ENCODE measurements around the gene EVA1C. TPM values are rescaled to one million over a fixed set of nuclear protein-coding genes. Genes with fewer than 3 reads are reported as not detected.
A peak's percentile ranks its signal among the peaks of the same experiment; 100 is the strongest.

Gene EVA1C
- total and polyA plus RNA-seq, 2 experiments from 2014 or later = 4.6 to 6.9 TPM

DNA sequence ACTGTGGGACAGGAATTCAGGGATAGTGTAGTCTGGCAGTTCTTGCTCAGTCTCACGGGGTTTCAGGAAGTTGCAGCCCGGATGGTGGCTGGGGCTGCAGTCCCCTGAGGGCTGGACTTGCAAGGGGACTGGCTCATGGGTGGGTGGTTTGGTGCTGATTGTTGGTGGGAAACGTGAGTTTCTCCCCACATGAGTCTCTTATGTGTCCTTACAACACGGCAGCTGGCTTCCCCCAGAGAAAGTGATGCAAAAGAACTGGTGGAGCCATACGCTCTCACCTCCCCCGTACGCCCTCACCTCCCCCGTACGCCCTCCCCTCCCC lies 64.9 kb downstream of the EVA1C start:
- TF ChIP-seq JUNB (IDR thresholded peaks at IDR 0.05; ENCODE audit: unreplicated experiment) (no peak), ZNF114 (CRISPR knock-in tag; IDR thresholded peaks at IDR 0.05) (no peak)
- peaks cover 22% of the 10 kb centered on the region for H3K4me1 Mint-ChIP-seq
- no peak for ATAC-seq
- peaks cover 5% of the 10 kb centered on the region for H3K27me3 Mint-ChIP-seq (ENCODE audit: insufficient read depth, low read depth, poor library complexity)
- Histone ChIP-seq H3K4me1 (ENCODE audit: insufficient read depth) (peaks cover 16% of the 10 kb centered on the region), H3K79me2 (replicated peaks; ENCODE audit: insufficient read depth) (no peaks in the 10 kb centered on the region), H4K20me1 (replicated peaks; ENCODE audit: insufficient read depth) (no peaks in the 10 kb centered on the region), H3K36me3 (ENCODE audit: insufficient read depth) (no peaks in the 10 kb centered on the region), H2AFZ (no peak overlapping the region), H3K27me3 (ENCODE audit: insufficient read depth) (no peaks in the 10 kb centered on the region), H3K9me2 (ENCODE audit: insufficient read depth) (no peaks in the 10 kb centered on the region; the same call in 1 of the 2 replicates), H3K4me2 (peak overlapping the region; percentile 35; the same call in 1 of the 2 replicates), H3F3A (replicated peaks; ENCODE audit: low read depth) (no peaks in the 10 kb centered on the region), H3K27ac (ENCODE audit: low read depth) (0 out of 2 replicates have a peak overlapping the region, but pooled peaks have one; percentile 59), H3K4me3 (no peak overlapping the region)
- no peak overlapping the region for H3K4me3 Mint-ChIP-seq
- DNase-seq (ENCODE audit: low spot score) = no peak
- H3K36me3 Mint-ChIP-seq (ENCODE audit: low read depth) = no peaks in the 10 kb centered on the region
- peak overlapping the region; percentile 12; the same call in 1 of the 2 replicates for H3K27ac Mint-ChIP-seq
- no peaks in the 10 kb centered on the region; the same call in 2 of the 3 replicates for H3K9me3 Mint-ChIP-seq

DNA sequence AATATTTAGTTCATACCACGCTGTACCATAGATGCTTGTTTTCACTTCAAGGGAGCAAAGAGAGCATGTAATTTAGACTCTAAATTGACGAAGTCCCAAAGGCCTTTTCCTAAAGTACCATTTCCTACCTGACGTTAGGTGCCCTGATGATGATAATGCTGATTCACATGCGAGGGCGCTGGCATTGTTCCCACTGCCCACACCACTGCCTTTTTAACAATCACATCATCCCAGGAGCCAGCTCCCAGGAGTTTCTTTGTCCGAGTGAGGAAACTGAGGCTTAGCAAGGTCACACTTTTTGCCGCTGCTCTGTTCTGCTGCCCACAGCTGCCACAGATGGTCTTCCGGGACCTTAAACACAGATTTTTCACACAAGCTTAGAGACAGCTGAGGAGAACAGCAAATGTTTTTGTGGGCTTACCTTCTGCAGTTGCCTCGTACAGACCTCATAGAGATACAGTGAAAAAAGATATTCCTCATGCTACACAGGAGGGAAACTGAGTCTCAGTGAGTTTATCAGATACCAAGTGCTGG lies 69.4 kb downstream of the EVA1C start:
- H3K36me3 ChIP-seq (ENCODE audit: insufficient read depth) = no peaks in the 10 kb centered on the region
- no peak for DNase-seq (ENCODE audit: low spot score)
- H3K27ac ChIP-seq (ENCODE audit: low read depth) = no peak overlapping the region
- H2AFZ ChIP-seq = peak overlapping the region; percentile 56; the same call in 1 of the 2 replicates
- no peaks in the 10 kb centered on the region for H4K20me1 ChIP-seq (replicated peaks; ENCODE audit: insufficient read depth)
- H3K4me3 ChIP-seq = no peak overlapping the region
- H3K27me3 ChIP-seq (ENCODE audit: insufficient read depth) = no peaks in the 10 kb centered on the region
- no peak for TF ChIP-seq STAT1 (IDR thresholded peaks at IDR 0.05; ENCODE audit: unreplicated experiment)
- TF ChIP-seq JUNB (IDR thresholded peaks at IDR 0.05; ENCODE audit: unreplicated experiment) = no peak
- TF ChIP-seq CREB1 (CRISPR knock-in tag; IDR thresholded peaks at IDR 0.05; ENCODE audit: low read depth) = no peak
- peaks cover 9% of the 10 kb centered on the region for H3K4me1 ChIP-seq (ENCODE audit: insufficient read depth)
- no peak overlapping the region for H3K4me2 ChIP-seq
- H3F3A ChIP-seq (replicated peaks; ENCODE audit: low read depth) = no peaks in the 10 kb centered on the region
- Mint-ChIP-seq H3K4me3 (no peak overlapping the region), H3K27ac (no peak overlapping the region), H3K4me1 (peaks cover 26% of the 10 kb centered on the region), H3K9me3 (no peaks in the 10 kb centered on the region), H3K36me3 (ENCODE audit: low read depth) (no peaks in the 10 kb centered on the region), H3K27me3 (ENCODE audit: insufficient read depth, low read depth, poor library complexity) (peaks cover 4% of the 10 kb centered on the region)
- no peaks in the 10 kb centered on the region; the same call in 1 of the 2 replicates for H3K9me2 ChIP-seq (ENCODE audit: insufficient read depth)
- peak; percentile 68 for ATAC-seq
- no peaks in the 10 kb centered on the region for H3K79me2 ChIP-seq (replicated peaks; ENCODE audit: insufficient read depth)

DNA sequence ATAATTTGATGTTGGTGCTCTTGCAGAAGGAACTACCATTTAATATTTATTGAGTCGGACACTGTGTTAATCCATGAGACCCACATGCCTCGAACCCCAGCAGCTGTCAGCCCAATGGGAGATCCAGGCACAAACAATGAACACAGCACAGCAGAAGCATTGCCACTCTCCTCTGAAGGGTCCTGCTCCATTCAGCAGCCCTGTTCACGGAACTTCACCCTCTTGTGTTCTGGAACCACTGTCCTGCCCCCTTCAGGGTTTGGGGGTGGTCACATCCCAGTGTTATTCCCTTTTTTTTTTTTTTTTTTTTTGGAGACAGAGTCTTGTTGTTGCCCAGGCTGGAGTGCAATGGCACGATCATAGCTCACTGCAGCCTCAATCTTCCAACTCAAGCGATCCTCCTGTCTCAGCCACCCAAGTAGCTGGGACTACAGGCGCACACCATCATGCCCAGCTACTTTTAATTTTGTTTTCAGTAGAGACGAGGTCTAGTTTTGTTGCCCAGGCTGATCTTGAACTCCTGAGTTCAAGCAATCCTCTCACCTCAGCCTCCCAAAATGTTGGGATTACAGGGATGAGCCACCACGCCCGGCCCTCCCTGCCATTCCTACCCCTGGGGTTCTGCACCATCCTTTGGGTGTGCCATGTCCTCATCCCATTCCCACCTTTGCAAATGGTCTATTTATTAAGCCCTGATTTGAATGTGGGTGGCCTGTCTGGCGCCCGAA lies 70.2 kb downstream of the EVA1C start:
- H3K27ac Mint-ChIP-seq = no peak overlapping the region

More for the DNA sequence above, 70.2 kb downstream of the EVA1C start:
- H3K27me3 Mint-ChIP-seq (ENCODE audit: insufficient read depth, low read depth, poor library complexity) = peaks cover 4% of the 10 kb centered on the region
- H3K4me2 ChIP-seq = no peak overlapping the region
- H3K4me3 ChIP-seq = no peak overlapping the region
- peak; percentile 45 for ATAC-seq
- DNase-seq (ENCODE audit: low spot score) = no peak
- H4K20me1 ChIP-seq (replicated peaks; ENCODE audit: insufficient read depth) = no peaks in the 10 kb centered on the region
- no peak overlapping the region for H3K27ac ChIP-seq (ENCODE audit: low read depth)
- peaks cover 9% of the 10 kb centered on the region for H3K4me1 ChIP-seq (ENCODE audit: insufficient read depth)
- no peak overlapping the region for H3K4me3 Mint-ChIP-seq
- H3F3A ChIP-seq (replicated peaks; ENCODE audit: low read depth) = no peaks in the 10 kb centered on the region
- H3K4me1 Mint-ChIP-seq = peaks cover 21% of the 10 kb centered on the region
- TF ChIP-seq, protein P1, sequence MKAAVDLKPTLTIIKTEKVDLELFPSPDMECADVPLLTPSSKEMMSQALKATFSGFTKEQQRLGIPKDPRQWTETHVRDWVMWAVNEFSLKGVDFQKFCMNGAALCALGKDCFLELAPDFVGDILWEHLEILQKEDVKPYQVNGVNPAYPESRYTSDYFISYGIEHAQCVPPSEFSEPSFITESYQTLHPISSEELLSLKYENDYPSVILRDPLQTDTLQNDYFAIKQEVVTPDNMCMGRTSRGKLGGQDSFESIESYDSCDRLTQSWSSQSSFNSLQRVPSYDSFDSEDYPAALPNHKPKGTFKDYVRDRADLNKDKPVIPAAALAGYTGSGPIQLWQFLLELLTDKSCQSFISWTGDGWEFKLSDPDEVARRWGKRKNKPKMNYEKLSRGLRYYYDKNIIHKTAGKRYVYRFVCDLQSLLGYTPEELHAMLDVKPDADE (IDR thresholded peaks at IDR 0.05) = no peak
- no peak for TF ChIP-seq EZH2 (IDR thresholded peaks at IDR 0.05; ENCODE audit: low read depth, unreplicated experiment)
- H3K79me2 ChIP-seq (replicated peaks; ENCODE audit: insufficient read depth) = no peaks in the 10 kb centered on the region
- H3K9me2 ChIP-seq (ENCODE audit: insufficient read depth) = no peaks in the 10 kb centered on the region; the same call in 1 of the 2 replicates
- no peaks in the 10 kb centered on the region for H3K36me3 ChIP-seq (ENCODE audit: insufficient read depth)
- no peaks in the 10 kb centered on the region for H3K27me3 ChIP-seq (ENCODE audit: insufficient read depth)
- no peaks in the 10 kb centered on the region for H3K36me3 Mint-ChIP-seq (ENCODE audit: low read depth)
- H3K9me3 Mint-ChIP-seq = no peaks in the 10 kb centered on the region
- no peak overlapping the region for H2AFZ ChIP-seq
